Smooth muscle cell (in vitro differentiated cells): Measurements from ENCODE around the gene NOTCH1. TPM values are rescaled to one million over a fixed set of nuclear protein-coding genes. Genes with fewer than 3 reads are reported as not detected.

ENCODE experiments used
- DNase-seq: peaks from one replicate; lab custom pipeline; 2025; ENCODE audit not compliant: unreplicated experiment; lab: John Stamatoyannopoulos, UW
- H2AFZ ChIP-seq: fragments of 200-600 bp; sonication (generic); 2 replicates; pipeline ENCODE4 v1.6.0; 2016; ENCODE audit warnings: antibody characterized with exemption, low read depth, mild to moderate bottlenecking
- H3F3A ChIP-seq: fragments of 200-600 bp; sonication (generic); 2 replicates; pipeline ENCODE4 v1.6.0; 2017; ENCODE audit warnings: antibody characterized with exemption, low read depth
- H3K27ac ChIP-seq: fragments of 200-600 bp; sonication (generic); 2 replicates; pipeline ENCODE4 v1.5.1; 2016; ENCODE audit warnings: low read depth, mild to moderate bottlenecking
- H3K27me3 ChIP-seq: fragments of 200-600 bp; sonication (generic); 2 replicates; pipeline ENCODE4 v1.6.1; 2016; ENCODE audit warnings: low read depth, mild to moderate bottlenecking
- H3K36me3 ChIP-seq: fragments of 200-600 bp; sonication (generic); 2 replicates; pipeline ENCODE4 v1.5.1; 2016; ENCODE audit warnings: low read depth
- H3K4me1 ChIP-seq: fragments of 200-600 bp; sonication (generic); 2 replicates; pipeline ENCODE4 v1.5.1; 2016; ENCODE audit warnings: low read depth
- H3K4me2 ChIP-seq: fragments of 200-600 bp; sonication (generic); 2 replicates; pipeline ENCODE4 v1.6.0; 2016; ENCODE audit warnings: mild to moderate bottlenecking
- H3K4me3 ChIP-seq: fragments of 200-600 bp; sonication (generic); 2 replicates; pipeline ENCODE4 v1.5.1; 2016; ENCODE audit warnings: mild to moderate bottlenecking
- H3K79me2 ChIP-seq: fragments of 200-600 bp; sonication (generic); 2 replicates; pipeline ENCODE4 v1.6.0; 2016; ENCODE audit warnings: low read depth, mild to moderate bottlenecking
- H3K9ac ChIP-seq: fragments of 200-600 bp; sonication (generic); 2 replicates; pipeline ENCODE4 v1.6.0; 2016; ENCODE audit warnings: low read depth
- H3K9me3 ChIP-seq: fragments of 200-600 bp; sonication (generic); replicated peaks from 2 replicates; pipeline ENCODE4 v1.5.1; 2016; ENCODE audit warnings: low read depth
- H4K20me1 ChIP-seq: fragments of 200-600 bp; sonication (generic); 2 replicates; pipeline ENCODE4 v1.6.0; 2016; ENCODE audit warnings: low read depth
- WGBS: methylation state at CpG from one replicate; pipeline ENCODE4 v1.1.7; 2016; ENCODE audit warnings: low lambda C conversion rate; 5-methylcytosine and 5-hydroxymethylcytosine counted together
- polyA plus RNA-seq: library from polyadenylated mRNA; unstranded; fragments of >200 nt; fragmentation: Nextera tagmentation; extraction: Ambion mirVana; gene quantifications from 2 replicates; pipeline ENCODE4 v1.2.1, GENCODE V29; 2016
- total RNA-seq: library from RNA; depleted of rRNA; stranded (reverse); fragments of >200 nt; gene quantifications from 2 replicates; pipeline ENCODE4 v1.2.3, GENCODE V29; 2014
- TF ChIP-seq, protein P1 (sequence below): fragments of 200-600 bp; sonication (generic); IDR thresholded peaks from 2 replicates; pipeline ENCODE4 v1.5.1; 2017; ENCODE audit warnings: borderline replicate concordance, mild to moderate bottlenecking, antibody characterized with exemption; ENCODE audit not compliant: insufficient read depth, poor library complexity, severe bottlenecking

NOTCH1 gene
- total and polyA plus RNA-seq, 2 experiments from 2014 or later: 7.2 to 13.2 TPM

GRCh38 chr9:136455043-136456002 is 90.5 kb downstream of the NOTCH1 start:
- Histone ChIP-seq H2AFZ (no peak overlapping the region), H3F3A (no peaks in the 10 kb centered on the region), H3K4me1 (no peaks in the 10 kb centered on the region), H3K9ac (no peak overlapping the region), H3K27ac (no peak overlapping the region), H3K9me3 (no peaks in the 10 kb centered on the region), H3K27me3 (no peaks in the 10 kb centered on the region), H3K4me3 (no peak overlapping the region), H3K79me2 (no peaks in the 10 kb centered on the region), H3K36me3 (peaks cover 2% of the 10 kb centered on the region), H4K20me1 (peaks cover 92% of the 10 kb centered on the region), H3K4me2 (no peak overlapping the region)
- no peak for DNase-seq
- 99% methylated on average over 42 of the region's 43 CpGs for WGBS
- TF ChIP-seq, protein P1, sequence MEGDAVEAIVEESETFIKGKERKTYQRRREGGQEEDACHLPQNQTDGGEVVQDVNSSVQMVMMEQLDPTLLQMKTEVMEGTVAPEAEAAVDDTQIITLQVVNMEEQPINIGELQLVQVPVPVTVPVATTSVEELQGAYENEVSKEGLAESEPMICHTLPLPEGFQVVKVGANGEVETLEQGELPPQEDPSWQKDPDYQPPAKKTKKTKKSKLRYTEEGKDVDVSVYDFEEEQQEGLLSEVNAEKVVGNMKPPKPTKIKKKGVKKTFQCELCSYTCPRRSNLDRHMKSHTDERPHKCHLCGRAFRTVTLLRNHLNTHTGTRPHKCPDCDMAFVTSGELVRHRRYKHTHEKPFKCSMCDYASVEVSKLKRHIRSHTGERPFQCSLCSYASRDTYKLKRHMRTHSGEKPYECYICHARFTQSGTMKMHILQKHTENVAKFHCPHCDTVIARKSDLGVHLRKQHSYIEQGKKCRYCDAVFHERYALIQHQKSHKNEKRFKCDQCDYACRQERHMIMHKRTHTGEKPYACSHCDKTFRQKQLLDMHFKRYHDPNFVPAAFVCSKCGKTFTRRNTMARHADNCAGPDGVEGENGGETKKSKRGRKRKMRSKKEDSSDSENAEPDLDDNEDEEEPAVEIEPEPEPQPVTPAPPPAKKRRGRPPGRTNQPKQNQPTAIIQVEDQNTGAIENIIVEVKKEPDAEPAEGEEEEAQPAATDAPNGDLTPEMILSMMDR: no peak

GRCh38 chr9:136454026-136454796 is 91.6 kb downstream of the NOTCH1 start:
- Histone ChIP-seq H3K4me3 (no peak overlapping the region), H4K20me1 (peaks cover 93% of the 10 kb centered on the region)

DNA sequence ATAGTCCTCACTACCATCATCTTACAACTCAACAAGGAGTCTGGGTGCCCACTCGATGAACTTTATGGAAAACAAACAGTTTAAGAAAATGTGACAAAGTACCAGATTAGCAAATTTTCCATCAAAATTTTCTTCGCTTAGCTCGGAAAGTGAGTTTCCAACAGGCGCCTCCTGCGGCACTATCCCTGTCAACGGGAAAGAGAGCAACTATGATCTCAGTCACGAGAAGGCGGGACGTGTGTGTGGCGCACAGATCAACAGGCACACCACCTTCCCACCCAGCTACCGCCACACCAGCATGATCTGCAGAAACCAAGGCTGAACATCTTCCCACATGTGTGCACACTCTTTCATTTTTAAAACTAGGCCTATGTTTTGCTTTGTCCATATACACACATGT is 92.5 kb downstream of the NOTCH1 start:
- H3K36me3 ChIP-seq: no peaks in the 10 kb centered on the region
- WGBS: 98% methylated on average over 11 of the region's 11 CpGs

More at GRCh38 chr9:136454026-136454796, 91.6 kb downstream of the NOTCH1 start:
- Histone ChIP-seq H2AFZ (no peak overlapping the region), H3K9ac (no peak overlapping the region), H3K36me3 (peaks cover 2% of the 10 kb centered on the region), H3K27me3 (no peaks in the 10 kb centered on the region), H3K9me3 (no peaks in the 10 kb centered on the region), H3K79me2 (no peaks in the 10 kb centered on the region), H3K4me1 (no peaks in the 10 kb centered on the region), H3K4me2 (no peak overlapping the region), H3F3A (no peaks in the 10 kb centered on the region), H3K27ac (no peak overlapping the region)
- DNase-seq: no peak
- TF ChIP-seq, protein P1: no peak
- WGBS: 98% methylated on average over 25 of the region's 25 CpGs

More for the DNA sequence above, 92.5 kb downstream of the NOTCH1 start:
- Histone ChIP-seq H3K27ac (no peak overlapping the region), H3K9ac (no peak overlapping the region), H3K4me3 (no peak overlapping the region), H3K79me2 (no peaks in the 10 kb centered on the region), H3K9me3 (no peaks in the 10 kb centered on the region), H3K27me3 (no peaks in the 10 kb centered on the region), H2AFZ (no peak overlapping the region), H3K4me2 (no peak overlapping the region), H4K20me1 (peaks cover 91% of the 10 kb centered on the region), H3F3A (no peaks in the 10 kb centered on the region), H3K4me1 (no peaks in the 10 kb centered on the region)
- TF ChIP-seq, protein P1: no peak
- DNase-seq: no peak
